Activated naive CD4-positive, alpha-beta T cell treated with anti-CD3 and anti-CD28 coated beads, Interleukin-2, amount 50 U/mL, for 24 hours (primary cell): Measurements from ENCODE around the gene CSRP1.
"Not testable (repeated sequence)": the region's sequence is repeated elsewhere in the genome, so short reads cannot be mapped to it uniquely, and the experiment has no call there.

Source experiments
- H3K27ac Mint-ChIP-seq: one replicate; pipeline ENCODE4 v1.8.0; 2021; ENCODE audit warnings: mild to moderate bottlenecking, mixed read lengths
- H3K27me3 Mint-ChIP-seq: one replicate; pipeline ENCODE4 v1.8.0; 2021; ENCODE audit warnings: mixed read lengths
- H3K36me3 Mint-ChIP-seq: one replicate; pipeline ENCODE4 v1.8.0; 2021; ENCODE audit warnings: mixed read lengths
- H3K4me1 Mint-ChIP-seq: one replicate; pipeline ENCODE4 v1.8.0; 2021; ENCODE audit warnings: mixed read lengths
- H3K4me3 Mint-ChIP-seq: one replicate; pipeline ENCODE4 v1.8.0; 2021; ENCODE audit warnings: mild to moderate bottlenecking, mixed read lengths
- H3K9me3 Mint-ChIP-seq: one replicate; pipeline ENCODE4 v1.8.0; 2021; ENCODE audit warnings: mixed read lengths

Gene CSRP1

DNA sequence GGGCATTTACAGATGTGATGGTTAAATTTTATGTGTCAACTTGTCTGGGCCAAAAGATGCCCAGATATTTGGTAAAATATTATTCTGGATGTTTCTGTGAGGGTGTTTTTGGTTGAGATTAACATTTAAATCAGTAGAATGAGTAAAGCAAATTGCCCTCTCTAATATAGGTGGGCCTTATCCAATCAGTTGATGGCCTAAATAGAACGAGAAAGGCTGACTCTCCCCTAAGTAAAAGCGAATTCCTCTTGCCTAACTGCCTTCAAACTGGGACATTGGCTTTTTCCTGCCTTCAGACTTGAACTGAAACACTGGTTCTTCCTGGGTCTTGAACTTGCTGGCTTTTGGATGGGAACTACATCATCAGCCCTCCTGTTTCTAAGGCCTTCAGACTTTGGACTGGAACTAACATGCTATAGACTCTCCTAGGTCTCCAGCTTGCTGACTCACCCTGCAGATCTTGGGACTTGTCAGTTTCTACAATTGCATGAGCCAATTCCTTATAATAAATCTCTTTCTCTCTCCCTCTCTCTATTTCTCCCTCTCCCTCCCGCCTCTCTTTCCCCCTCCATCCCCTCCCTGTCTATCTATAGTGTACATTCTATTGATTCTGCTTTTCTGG, 21.8 kb upstream of the CSRP1 start:
- Mint-ChIP-seq H3K4me3 (no peak overlapping the region), H3K4me1 (no peaks in the 10 kb centered on the region), H3K9me3 (no peaks in the 10 kb centered on the region), H3K36me3 (peaks cover 20% of the 10 kb centered on the region), H3K27me3 (no peaks in the 10 kb centered on the region), H3K27ac (no peak overlapping the region)

DNA sequence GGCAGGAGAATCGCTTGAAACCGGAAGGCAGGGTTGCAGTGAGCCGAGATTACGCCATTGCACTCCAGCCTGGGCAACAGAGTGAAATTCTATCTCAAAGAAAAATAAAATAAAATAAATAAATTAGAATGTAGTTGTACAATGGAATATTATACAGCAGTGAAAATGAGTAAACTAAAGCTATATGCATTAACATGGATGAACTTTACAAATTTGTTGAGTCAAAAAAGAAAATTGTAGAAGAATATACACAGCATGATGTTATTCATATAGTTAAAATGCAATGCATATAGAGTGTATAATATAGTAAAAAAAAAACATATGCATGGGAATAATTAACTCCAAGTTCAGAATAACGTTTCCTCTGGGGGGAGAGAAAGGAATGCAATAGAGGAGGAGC, 21.0 kb upstream of the CSRP1 start:
- H3K4me3 Mint-ChIP-seq: no peak overlapping the region
- peaks cover 19% of the 10 kb centered on the region for H3K36me3 Mint-ChIP-seq
- no peaks in the 10 kb centered on the region for H3K9me3 Mint-ChIP-seq
- H3K27ac Mint-ChIP-seq: no peak overlapping the region
- no peaks in the 10 kb centered on the region for H3K27me3 Mint-ChIP-seq
- H3K4me1 Mint-ChIP-seq: no peaks in the 10 kb centered on the region

DNA sequence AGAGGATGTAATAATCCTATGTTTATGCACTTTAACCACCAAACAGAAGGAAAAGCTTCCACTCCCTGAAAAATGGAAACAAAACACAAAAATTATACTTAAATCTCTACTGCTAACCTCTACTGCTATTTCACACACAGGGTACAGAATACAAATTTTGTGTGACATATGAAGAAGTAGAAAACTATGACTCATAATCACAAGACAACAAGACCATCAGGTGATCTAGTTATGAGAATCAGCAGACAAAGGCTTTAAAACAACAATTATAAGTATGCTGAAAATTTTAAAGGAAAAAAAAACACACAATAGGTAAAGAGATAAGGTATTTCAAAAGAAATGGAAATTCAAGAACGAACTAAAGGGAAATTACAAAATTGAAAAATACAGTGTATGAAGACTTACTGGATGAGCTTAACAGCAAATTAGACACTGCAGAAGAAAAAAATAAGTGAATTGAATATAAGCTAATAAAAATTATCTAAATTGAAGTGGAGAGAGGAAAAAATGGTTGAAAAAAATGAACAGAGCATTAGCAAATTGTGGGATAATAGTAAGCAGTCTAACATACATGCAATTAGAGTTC, 18.4 kb upstream of the CSRP1 start:
- Mint-ChIP-seq H3K4me1 (no peaks in the 10 kb centered on the region), H3K9me3 (no peaks in the 10 kb centered on the region), H3K27me3 (no peaks in the 10 kb centered on the region), H3K36me3 (peaks cover 18% of the 10 kb centered on the region), H3K4me3 (no peak overlapping the region), H3K27ac (no peak overlapping the region)

DNA sequence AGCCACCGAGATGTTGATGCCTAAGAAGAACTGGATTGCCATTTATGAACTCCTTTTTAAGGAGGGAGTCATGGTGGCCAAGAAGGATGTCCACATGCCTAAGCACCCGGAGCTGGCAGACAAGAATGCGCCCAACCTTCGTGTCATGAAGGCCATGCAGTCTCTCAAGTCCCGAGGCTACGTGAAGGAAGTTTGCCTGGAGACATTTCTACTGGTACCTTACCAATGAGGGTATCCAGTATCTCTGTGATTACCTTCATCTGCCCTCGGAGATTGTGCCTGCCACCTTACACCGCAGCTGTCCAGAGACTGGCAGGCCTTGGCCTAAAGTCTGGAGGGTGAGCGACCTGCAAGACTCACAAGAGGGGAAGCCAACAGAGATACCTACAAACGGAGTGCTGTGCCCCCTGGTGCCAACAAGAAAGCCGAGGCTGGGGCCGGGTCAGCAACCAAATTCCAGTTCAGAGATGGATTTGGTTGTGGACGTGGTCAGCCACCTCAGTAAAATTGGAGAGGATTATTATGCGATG, 13.2 kb upstream of the CSRP1 start:
- not testable (repeated sequence) for H3K27me3 Mint-ChIP-seq, H3K36me3 Mint-ChIP-seq, H3K27ac Mint-ChIP-seq, H3K4me3 Mint-ChIP-seq, H3K4me1 Mint-ChIP-seq, H3K9me3 Mint-ChIP-seq

DNA sequence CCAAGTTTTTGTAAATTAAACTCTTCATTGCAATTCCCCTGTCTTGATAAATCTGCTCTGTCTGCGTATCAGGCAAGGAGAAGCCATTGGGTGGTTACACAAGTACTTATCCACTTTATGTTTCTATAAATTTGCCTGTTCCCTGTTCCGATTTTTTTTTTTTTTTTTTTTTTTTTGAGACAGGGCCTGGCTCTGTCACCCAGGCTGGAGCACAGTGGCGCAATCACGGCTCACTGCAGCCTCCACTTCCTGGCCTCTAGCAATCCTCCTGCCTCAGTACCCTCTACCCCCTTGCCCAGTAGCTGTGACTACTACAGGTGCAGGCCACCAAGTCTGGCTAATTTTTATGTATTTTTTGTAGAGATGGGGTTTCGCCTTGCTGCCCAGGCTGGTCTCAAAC, 11.1 kb upstream of the CSRP1 start:
- H3K27ac Mint-ChIP-seq: no peak overlapping the region
- H3K4me3 Mint-ChIP-seq: no peak overlapping the region
- H3K4me1 Mint-ChIP-seq: no peaks in the 10 kb centered on the region
- peaks cover 8% of the 10 kb centered on the region for H3K36me3 Mint-ChIP-seq
- H3K9me3 Mint-ChIP-seq: no peaks in the 10 kb centered on the region
- H3K27me3 Mint-ChIP-seq: no peaks in the 10 kb centered on the region

DNA sequence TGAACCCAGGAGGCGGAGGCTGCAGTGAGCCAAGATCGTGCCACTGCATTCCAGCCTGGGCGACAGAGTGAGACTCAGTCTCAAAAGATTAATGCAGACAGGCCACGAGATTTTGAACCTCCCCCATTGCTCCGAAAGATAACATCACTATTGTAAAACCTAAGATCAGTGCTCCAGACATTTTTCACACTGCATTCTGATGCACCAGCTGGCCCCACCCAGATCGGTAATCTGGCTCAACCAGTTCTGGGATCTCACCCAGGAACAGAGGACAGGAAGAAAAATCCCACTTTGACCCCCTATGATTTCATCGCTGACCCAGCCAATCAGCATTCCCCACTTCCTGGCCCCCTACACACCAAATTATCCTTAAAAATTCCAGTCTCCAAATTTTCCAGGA, 10.7 kb upstream of the CSRP1 start:
- Mint-ChIP-seq H3K4me3 (no peak overlapping the region), H3K9me3 (no peaks in the 10 kb centered on the region), H3K27ac (no peak overlapping the region), H3K4me1 (no peaks in the 10 kb centered on the region), H3K27me3 (no peaks in the 10 kb centered on the region), H3K36me3 (peaks cover 8% of the 10 kb centered on the region)

DNA sequence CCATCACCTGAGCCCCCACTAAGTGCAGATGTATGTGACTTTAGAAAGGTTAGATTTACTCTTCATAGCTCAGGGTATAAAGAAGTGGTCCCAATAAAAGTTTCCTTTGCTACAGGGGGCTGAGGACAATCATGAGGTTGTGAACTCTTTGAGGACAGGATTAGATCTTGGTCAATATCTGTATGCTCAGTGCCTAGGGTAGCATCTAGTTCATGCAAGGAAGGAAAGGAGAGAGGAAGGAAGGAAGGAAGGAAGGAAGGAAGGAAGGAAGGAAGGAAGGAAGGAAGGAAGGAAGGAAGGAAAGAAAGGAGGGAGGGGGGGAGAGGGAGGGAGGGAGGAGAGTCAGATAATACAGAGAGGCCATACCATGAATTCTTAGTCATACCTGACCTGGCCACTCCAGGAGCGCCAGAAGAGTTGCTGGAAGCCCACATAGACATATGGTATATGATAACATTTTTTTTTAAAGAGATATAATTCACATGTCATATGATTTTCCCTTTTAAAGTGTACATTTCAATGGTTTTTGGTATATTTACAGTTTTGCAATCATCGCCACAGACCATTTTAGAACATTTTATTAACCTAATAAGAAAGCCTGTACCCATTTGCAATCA, 9.7 kb upstream of the CSRP1 start:
- Mint-ChIP-seq H3K4me1 (no peaks in the 10 kb centered on the region), H3K9me3 (no peaks in the 10 kb centered on the region), H3K27me3 (no peaks in the 10 kb centered on the region), H3K36me3 (peaks cover 4% of the 10 kb centered on the region), H3K27ac (no peak overlapping the region), H3K4me3 (no peak overlapping the region)

DNA sequence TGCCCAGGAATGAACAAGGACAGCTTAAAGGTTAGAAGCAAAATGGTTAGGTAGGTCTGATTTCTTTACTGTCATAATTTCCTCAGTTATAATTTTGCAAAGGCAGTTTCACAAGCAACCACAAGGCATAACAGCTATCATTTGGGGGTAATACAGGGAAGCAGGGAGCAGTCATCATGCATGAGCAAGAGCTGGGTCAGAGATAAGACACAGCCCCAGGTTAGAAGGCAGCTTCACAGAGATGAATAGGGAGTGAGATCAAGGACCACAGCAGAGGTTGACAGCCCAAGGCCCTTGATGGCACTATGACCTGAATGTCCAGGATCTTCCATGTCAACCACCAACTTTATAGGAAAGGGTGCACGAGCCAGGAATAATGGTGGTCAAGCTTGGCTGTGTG, 9.0 kb upstream of the CSRP1 start:
- no peaks in the 10 kb centered on the region for H3K4me1 Mint-ChIP-seq
- H3K4me3 Mint-ChIP-seq: no peak overlapping the region
- H3K9me3 Mint-ChIP-seq: no peaks in the 10 kb centered on the region
- H3K27me3 Mint-ChIP-seq: no peaks in the 10 kb centered on the region
- peaks cover 4% of the 10 kb centered on the region for H3K36me3 Mint-ChIP-seq
- H3K27ac Mint-ChIP-seq: no peak overlapping the region

DNA sequence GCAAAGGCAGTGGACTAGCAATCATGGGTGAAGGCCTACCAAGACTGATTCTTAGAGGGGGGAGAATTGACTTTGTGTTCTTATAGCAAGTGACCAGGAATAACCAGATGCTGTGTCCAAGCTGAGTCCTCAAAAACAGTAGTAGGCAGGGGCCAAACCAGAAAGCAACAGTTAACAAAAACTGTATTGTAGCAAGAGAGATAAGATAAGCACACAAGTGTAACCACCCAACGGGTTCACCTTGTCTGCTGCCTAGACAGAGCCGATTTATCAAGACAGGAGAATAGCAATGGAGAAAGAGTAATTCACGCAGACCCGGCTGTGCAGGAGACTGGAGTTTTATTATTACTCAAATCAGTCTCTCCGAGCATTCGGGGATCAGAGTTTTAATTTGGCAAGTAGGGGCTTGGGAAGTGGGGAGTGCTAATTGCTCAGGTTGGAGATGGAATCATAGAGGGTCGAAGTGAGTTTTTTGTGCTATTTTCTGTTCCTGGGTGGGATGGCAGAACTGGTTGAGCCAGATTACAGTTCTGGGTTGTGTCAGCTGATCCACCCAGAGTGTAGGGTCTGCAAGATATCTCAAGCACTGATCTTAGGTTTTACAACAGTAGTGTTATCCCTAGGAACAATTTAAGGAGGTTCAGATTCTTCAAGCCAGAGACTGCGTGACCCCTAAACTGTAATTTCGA, 8.3 kb upstream of the CSRP1 start:
- H3K27me3 Mint-ChIP-seq: no peaks in the 10 kb centered on the region
- H3K4me3 Mint-ChIP-seq: no peak overlapping the region
- H3K9me3 Mint-ChIP-seq: no peaks in the 10 kb centered on the region
- H3K36me3 Mint-ChIP-seq: peaks cover 4% of the 10 kb centered on the region
- no peaks in the 10 kb centered on the region for H3K4me1 Mint-ChIP-seq
- no peak overlapping the region for H3K27ac Mint-ChIP-seq

DNA sequence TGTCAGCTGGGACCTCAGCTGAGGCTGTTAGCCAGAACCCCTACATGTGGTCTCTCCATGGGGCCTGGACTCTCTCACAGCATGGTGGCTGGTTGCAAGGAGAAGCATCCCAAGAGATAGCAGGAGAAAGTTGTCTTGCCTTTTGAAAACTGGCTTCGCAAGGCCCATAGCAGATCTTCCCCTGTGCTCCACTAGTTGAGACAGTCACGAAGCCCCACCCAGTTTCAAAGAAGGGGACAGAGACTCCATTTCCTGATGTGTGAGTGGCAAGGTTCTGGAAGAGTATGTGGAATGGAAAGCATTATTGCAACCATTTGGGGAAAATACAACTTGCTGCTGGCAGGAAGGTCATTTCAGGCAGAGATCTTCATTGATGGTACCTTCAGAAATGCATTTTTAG, 7.5 kb upstream of the CSRP1 start:
- Mint-ChIP-seq H3K9me3 (no peaks in the 10 kb centered on the region), H3K27ac (no peak overlapping the region), H3K27me3 (no peaks in the 10 kb centered on the region), H3K4me3 (no peak overlapping the region), H3K4me1 (no peaks in the 10 kb centered on the region), H3K36me3 (peaks cover 4% of the 10 kb centered on the region)

DNA sequence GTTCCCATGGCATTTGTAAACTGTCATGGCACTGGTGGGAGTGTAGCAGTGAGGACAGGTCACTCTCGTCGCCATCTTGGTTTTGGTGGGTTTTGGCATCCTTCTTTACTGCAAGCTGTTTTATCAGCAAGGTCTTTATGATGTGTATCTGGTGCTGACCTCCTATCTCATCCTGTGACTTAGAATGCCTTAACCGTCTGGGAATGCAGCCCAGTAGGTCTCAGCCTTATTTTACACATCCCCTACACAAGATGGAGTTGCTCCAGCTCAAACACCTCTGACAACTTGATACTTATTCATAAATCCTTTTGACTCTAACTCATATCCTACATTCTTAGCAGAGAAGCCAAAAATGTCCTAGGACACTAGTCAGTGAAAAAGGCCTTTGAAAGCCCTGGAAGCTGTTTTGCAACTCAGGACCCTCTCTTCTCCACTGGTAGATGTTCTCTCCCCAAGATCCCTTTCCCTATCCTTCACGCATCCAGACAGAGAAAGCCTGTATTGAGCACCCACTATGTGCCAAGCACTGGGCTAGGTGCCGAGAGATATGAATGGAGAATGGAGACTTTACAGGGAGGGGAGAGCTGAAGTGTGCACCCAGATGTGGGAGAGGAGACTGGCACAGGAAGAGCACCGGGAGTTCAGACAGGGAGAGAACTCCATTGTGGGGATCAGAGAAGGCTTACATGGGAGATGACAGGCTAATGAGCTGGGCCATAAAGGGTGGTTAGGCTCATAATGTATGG, 6.7 kb upstream of the CSRP1 start:
- no peak overlapping the region for H3K27ac Mint-ChIP-seq
- H3K36me3 Mint-ChIP-seq: peaks cover 4% of the 10 kb centered on the region
- H3K9me3 Mint-ChIP-seq: no peaks in the 10 kb centered on the region
- H3K27me3 Mint-ChIP-seq: no peaks in the 10 kb centered on the region
- H3K4me1 Mint-ChIP-seq: no peaks in the 10 kb centered on the region
- no peak overlapping the region for H3K4me3 Mint-ChIP-seq

DNA sequence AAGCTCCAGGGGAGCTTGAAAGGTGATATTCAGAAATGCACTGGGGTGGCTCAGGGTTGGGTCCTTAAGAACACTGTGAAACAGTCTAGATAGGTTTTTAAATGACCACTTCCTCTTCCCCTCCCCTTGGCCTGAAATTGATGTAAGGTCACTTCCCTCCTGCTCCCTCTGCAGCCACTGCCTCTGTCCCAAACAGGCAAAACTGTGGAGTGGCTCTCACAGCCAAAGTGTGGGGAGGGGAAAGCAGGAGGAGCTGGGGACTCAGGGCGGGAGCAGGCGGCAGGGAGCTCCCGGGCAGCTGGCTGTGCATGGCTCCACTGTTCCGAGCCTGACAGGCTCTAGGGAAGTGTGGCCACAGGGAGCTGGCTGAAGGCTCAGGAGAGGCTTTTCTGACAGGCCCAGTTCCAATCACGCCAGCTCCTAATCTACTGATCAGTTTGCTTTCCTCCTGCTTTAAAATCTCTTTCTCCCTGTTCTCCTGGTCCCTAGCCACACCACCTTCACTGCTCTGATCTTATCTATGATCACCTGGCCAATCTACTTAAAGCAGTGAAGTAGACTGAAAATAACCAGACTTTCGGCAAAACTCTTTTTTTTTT, 5.1 kb upstream of the CSRP1 start:
- Mint-ChIP-seq H3K27ac (no peak overlapping the region), H3K36me3 (peaks cover 4% of the 10 kb centered on the region), H3K27me3 (no peaks in the 10 kb centered on the region), H3K9me3 (no peaks in the 10 kb centered on the region), H3K4me1 (peaks cover 10% of the 10 kb centered on the region), H3K4me3 (no peak overlapping the region)

DNA sequence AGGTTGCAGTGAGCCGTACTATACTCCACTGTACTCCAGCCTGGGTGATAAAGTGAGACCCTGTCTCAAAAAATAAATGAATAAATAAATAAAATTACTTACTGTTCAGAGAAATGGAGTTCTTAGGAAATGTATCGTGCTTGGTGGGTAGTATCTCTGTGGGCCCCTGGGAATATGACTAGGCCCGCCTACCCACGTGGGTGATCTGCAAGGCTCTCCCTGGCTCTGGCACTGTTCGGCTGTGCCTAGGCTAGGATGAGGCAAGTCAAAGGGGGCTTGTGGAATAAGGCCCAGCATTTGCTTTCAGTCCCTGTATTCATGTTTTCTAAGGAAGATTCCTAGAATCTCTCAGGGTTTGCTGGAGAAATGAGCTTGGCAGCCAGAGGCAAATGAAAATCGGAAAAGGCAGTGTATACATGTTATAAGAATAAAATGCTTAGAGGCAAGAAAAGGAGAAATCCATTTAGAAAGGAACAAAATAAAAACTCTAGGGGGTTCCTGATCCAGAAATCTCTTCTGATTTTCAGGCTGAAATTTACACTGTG, 4.5 kb upstream of the CSRP1 start:
- no peak overlapping the region for H3K27ac Mint-ChIP-seq
- H3K36me3 Mint-ChIP-seq: peaks cover 4% of the 10 kb centered on the region
- H3K9me3 Mint-ChIP-seq: no peaks in the 10 kb centered on the region
- no peaks in the 10 kb centered on the region for H3K27me3 Mint-ChIP-seq
- H3K4me1 Mint-ChIP-seq: peaks cover 10% of the 10 kb centered on the region
- no peak overlapping the region for H3K4me3 Mint-ChIP-seq

DNA sequence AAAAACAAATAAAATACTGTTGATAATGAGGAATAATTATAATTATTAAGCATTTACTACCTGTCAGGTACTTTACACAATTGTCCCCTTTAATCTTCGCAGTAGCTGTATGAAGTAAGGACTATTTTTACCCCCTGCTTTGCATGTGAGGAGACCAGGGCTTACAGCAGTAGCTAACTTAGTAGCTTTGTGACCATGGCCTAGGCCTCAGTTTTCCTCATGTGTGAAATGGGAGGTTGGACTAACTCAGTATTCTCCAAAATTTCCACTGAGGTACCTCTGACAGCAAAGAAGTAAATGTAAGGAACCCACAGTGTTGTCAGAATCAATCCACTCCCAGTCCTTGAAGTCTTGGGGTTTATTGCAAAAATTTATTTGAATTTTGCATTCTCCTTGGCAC, 3.8 kb upstream of the CSRP1 start:
- Mint-ChIP-seq H3K27ac (no peak overlapping the region), H3K9me3 (no peaks in the 10 kb centered on the region), H3K4me1 (peaks cover 17% of the 10 kb centered on the region), H3K36me3 (peaks cover 4% of the 10 kb centered on the region), H3K4me3 (no peak overlapping the region), H3K27me3 (no peaks in the 10 kb centered on the region)
